Activated CD4-positive, CD25-positive, alpha-beta regulatory T cell (primary cell): Measurements from ENCODE around the gene HBA2.
A peak's percentile ranks its signal among the peaks of the same experiment; 100 is the strongest.
"Not testable (repeated sequence)": the region's sequence is repeated elsewhere in the genome, so short reads cannot be mapped to it uniquely, and the experiment has no call there.

Experiments used
- DNase-seq, 4 experiments: peaks; one replicate each; lab custom pipeline; 2025; lab: John Stamatoyannopoulos, UW

HBA2 gene

GRCh38 chr16:175011-175949 lies 2.6 kb downstream of the HBA2 start:
- DNase-seq = no peak

DNA sequence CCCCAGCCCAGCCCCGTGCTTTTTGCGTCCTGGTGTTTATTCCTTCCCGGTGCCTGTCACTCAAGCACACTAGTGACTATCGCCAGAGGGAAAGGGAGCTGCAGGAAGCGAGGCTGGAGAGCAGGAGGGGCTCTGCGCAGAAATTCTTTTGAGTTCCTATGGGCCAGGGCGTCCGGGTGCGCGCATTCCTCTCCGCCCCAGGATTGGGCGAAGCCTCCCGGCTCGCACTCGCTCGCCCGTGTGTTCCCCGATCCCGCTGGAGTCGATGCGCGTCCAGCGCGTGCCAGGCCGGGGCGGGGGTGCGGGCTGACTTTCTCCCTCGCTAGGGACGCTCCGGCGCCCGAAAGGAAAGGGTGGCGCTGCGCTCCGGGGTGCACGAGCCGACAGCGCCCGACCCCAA lies 3.3 kb downstream of the HBA2 start:
- DNase-seq = not testable (repeated sequence)

GRCh38 chr16:176477-177382 lies 4.1 kb downstream of the HBA2 start, which contains the start of gene HBA1:
HBA1 (plus strand) TSS chr16:176680; CDS start chr16:176717, 37 bp downstream.
- not testable (repeated sequence) for DNase-seq

DNA sequence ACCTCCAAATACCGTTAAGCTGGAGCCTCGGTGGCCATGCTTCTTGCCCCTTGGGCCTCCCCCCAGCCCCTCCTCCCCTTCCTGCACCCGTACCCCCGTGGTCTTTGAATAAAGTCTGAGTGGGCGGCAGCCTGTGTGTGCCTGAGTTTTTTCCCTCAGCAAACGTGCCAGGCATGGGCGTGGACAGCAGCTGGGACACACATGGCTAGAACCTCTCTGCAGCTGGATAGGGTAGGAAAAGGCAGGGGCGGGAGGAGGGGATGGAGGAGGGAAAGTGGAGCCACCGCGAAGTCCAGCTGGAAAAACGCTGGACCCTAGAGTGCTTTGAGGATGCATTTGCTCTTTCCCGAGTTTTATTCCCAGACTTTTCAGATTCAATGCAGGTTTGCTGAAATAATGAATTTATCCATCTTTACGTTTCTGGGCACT lies 4.7 kb downstream of the HBA2 start:
- no peak for DNase-seq

GRCh38 chr16:177981-178667 lies 5.4 kb downstream of the HBA2 start:
- no peak for DNase-seq

GRCh38 chr16:178668-179015 lies 6.0 kb downstream of the HBA2 start:
- no peak for DNase-seq

GRCh38 chr16:179211-180092 lies 6.8 kb downstream of the HBA2 start:
- no peak for DNase-seq

DNA sequence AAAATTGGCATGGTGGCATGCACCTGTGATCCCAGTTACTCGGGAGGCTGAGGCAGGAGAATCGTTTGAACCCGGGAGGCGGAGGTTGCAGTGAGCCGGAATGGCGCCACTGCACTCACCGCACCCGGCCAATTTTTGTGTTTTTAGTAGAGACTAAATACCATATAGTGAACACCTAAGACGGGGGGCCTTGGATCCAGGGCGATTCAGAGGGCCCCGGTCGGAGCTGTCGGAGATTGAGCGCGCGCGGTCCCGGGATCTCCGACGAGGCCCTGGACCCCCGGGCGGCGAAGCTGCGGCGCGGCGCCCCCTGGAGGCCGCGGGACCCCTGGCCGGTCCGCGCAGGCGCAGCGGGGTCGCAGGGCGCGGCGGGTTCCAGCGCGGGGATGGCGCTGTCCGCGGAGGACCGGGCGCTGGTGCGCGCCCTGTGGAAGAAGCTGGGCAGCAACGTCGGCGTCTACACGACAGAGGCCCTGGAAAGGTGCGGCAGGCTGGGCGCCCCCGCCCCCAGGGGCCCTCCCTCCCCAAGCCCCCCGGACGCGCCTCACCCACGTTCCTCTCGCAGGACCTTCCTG lies 7.5 kb downstream of the HBA2 start, which contains the start of gene HBQ1:
HBQ1 (plus strand) TSS at position 359 of the 575 bp plus-strand sequence; CDS start at position 387, 28 bp downstream.
- no peak for DNase-seq

- DNase-seq = peak in 2 of 4 experiments; percentile 71 to 77
Observed at GRCh38 chr16:180681-181564, 8.2 kb downstream of the HBA2 start.

- peak in 2 of 4 experiments; percentile 70 to 74 for DNase-seq
Observed at GRCh38 chr16:181565-182021, 8.9 kb downstream of the HBA2 start.

- no peak for DNase-seq
Observed at GRCh38 chr16:183005-183404, 10.3 kb downstream of the HBA2 start.

DNA sequence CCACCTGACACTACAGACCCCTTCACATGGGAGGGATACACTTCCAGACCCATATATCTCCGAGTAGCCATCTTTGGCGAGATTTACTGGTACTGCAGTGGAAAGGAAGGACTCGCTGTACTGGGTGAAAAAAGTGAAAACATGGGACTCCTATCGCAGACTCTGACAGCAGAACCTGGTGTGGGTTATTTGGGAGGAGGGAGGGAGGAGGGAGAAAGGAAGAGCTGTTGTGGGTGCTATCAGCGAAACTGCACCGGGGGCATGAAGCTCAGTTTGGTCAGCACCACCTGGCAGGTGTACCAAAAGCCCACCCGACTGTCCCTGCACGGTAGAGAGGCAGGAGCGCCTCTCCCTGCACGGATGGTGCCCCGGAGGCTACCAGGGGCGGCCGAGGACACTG lies 12.5 kb downstream of the HBA2 start:
- DNase-seq = no peak

DNA sequence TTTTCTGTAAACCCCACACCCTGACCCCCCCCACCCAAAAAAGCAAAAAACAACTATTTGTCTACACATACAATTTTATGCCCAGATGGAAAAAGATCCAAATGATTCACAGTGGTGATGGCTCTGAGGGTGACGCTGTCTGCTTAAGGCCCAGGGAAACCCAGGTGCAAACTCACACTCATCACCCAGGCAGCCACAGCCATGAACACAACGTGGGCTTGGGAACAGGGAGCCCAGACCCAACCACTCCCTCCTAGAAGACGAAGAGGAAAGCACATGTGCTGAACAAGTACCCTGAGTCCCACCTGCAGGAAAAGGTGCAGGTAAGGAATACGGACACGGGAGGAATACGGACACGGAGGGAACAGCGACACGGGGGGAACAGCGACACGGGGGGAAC lies 13.0 kb downstream of the HBA2 start:
- no peak for DNase-seq

GRCh38 chr16:187330-187729 lies 14.7 kb downstream of the HBA2 start:
- no peak for DNase-seq

DNA sequence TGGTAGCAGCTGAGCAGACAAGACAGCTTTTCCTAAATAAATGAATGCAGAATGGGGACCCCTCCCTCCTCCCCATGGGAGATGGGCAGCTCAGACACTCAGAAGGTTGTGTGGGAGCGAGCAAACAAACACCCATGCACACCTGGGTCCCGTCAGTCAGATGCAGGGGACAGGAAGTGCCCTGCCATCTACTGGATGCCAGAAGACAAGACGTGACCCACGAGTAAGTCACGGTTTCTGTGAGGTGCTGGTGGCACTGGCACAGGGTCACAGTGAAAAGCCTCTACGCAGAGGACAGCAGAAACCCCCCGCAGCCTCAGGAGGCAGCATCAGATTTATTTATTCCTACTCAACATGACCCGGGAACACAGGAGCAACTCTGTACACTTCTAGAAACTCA lies 16.0 kb downstream of the HBA2 start:
- DNase-seq = no peak

- DNase-seq = no peak
Observed at GRCh38 chr16:189604-190186, 17.0 kb downstream of the HBA2 start.

- no peak for DNase-seq
Observed at GRCh38 chr16:191831-192230, 19.2 kb downstream of the HBA2 start.

DNA sequence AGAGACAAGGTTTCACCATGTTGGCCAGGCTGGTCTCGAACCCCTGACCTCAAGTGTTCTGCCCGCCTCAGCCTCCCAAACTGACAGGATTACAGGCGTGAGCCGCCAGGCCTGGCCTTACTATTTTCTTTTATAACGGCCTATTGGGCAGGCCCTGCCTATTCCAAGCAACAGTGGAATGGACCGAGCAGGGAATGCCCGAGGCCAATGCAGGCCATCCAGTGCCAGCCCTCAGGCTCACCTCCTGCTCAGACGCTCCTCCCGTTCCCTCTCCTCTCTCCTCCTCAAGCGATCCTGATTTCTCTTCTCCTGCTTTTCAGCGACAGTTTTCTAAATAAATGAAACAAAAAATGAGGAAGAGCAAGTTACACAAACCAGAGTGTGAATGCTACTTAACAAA lies 20.0 kb downstream of the HBA2 start:
- no peak for DNase-seq

DNA sequence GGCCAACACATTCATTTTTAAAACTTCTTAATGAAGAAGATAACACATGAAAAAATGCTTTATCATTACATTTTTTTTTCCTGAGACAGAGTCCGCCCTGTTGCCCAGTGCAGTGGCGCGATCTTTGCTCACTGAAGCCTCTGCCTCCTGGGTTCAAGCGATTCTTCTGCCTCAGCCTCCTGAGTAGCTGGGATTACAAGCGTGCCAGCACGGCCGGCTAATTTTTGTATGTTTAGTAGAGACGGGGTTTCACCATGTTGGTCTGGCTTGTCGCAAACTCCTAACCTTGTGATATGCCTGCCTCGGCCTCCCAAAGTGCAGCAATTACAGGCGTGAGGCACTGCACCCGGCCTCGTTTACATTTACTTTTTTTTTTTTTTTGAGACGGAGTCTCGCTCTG lies 20.8 kb downstream of the HBA2 start:
- no peak for DNase-seq
